Fibroblast of mammary gland (primary cell): ENCODE data around the gene CHID1.

ENCODE experiments used
- DNase-seq: peaks from one replicate; pipeline ENCODE4 v3.0.0-alpha.2; 2010; ENCODE audit warnings: low read depth
- H3K4me3 ChIP-seq: 2 replicates; pipeline ENCODE4 v1.5.1; 2011; ENCODE audit warnings: low read depth, mild to moderate bottlenecking, low read length, moderate library complexity; ENCODE audit not compliant: control insufficient read depth
- CTCF ChIP-seq: conservative IDR thresholded peaks from 2 replicates; pipeline ENCODE4 v1.5.1; 2011; ENCODE audit warnings: low read depth, low read length, inconsistent platforms; ENCODE audit not compliant: control insufficient read depth, insufficient read depth

CHID1 gene

GRCh38 chr11:933936-934335 lies 23.3 kb upstream of the CHID1 start:
- DNase-seq = no peak
- TF ChIP-seq CTCF = no peak
- H3K4me3 ChIP-seq = no peak overlapping the region

- no peak overlapping the region for H3K4me3 ChIP-seq
- DNase-seq = no peak
- TF ChIP-seq CTCF = no peak
Observed at GRCh38 chr11:933142-933851, 22.7 kb upstream of the CHID1 start.

GRCh38 chr11:932435-932834 lies 21.8 kb upstream of the CHID1 start:
- no peak for DNase-seq
- no peak for TF ChIP-seq CTCF
- no peak overlapping the region for H3K4me3 ChIP-seq

- no peak for DNase-seq
- TF ChIP-seq CTCF = no peak
Observed at GRCh38 chr11:931385-931784, 20.8 kb upstream of the CHID1 start.

GRCh38 chr11:929405-929804 lies 18.8 kb upstream of the CHID1 start:
- DNase-seq = no peak
- TF ChIP-seq CTCF = no peak
- H3K4me3 ChIP-seq = no peak overlapping the region

More at GRCh38 chr11:931385-931784, 20.8 kb upstream of the CHID1 start:
- no peak overlapping the region for H3K4me3 ChIP-seq

GRCh38 chr11:928786-929185 lies 18.2 kb upstream of the CHID1 start:
- H3K4me3 ChIP-seq = no peak overlapping the region
- no peak for TF ChIP-seq CTCF
- no peak for DNase-seq

GRCh38 chr11:927871-928270 lies 17.3 kb upstream of the CHID1 start:
- TF ChIP-seq CTCF = no peak
- no peak overlapping the region for H3K4me3 ChIP-seq
- no peak for DNase-seq
